GM21528 (cell line): Measurements from ENCODE around the gene TRIOBP.
A peak's percentile ranks its signal among the peaks of the same experiment; 100 is the strongest.

Experiments used
- ATAC-seq: cut with Tn5 transposase; IDR thresholded peaks from one replicate; pipeline ENCODE4 v1.9.1; 2021; ENCODE audit warnings: mild to moderate bottlenecking, moderate library complexity; ENCODE audit not compliant: unreplicated experiment, low FRiP score

Gene TRIOBP

DNA sequence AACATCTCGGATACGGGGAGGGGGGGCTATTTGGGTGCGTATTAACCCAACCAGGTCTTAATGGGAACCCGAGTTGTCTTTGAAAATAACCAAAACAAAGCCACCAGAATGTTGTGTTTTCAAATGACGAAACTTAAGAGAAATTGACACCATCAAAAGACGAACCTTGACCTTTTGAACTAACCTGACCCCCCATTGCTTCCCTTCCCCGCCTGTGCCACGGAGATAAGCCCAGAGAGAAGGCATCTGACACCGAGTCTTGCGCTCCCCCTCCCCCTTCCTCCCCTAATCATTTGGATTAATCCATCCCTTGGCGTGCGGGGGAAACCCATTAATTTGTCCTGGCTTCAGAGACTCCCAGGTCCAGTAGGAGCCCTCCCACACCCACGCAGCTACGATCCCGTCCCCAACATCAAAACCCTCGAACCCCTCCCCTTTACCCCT lies 106.4 kb downstream of the TRIOBP start:
- no peak for ATAC-seq

GRCh38 chr22:37803639-37804351 lies 106.9 kb downstream of the TRIOBP start:
- ATAC-seq, result no peak

DNA sequence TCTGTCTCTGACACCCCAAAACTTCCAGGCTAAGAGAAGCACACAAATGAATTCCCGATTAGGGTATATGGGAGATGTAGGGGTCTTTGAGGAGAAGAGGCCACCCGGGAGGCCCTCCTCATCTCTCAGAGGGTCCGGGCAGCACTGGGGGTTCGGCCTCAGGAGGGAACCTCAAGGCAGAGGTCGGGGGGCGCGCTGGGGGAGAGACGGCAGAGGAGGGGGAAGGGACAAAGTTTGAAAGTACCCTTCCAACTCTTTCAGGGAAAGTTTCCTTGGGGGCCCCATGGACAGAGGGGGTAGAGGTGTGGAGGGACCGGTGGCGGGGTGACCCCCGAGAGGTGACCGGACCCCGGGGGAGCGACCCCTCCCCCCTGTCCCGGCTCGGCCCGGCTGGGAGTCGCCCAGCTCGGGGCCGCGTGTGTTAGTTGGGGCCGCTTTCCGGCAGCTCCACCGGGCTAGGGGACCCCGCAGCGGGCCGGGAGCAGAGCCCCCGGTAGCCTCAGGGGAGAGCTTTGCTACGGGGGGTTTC lies 107.6 kb downstream of the TRIOBP start:
- no peak for ATAC-seq

- ATAC-seq, result no peak
These were observed 108.3 kb downstream of the TRIOBP start for GRCh38 chr22:37804881-37805809.

DNA sequence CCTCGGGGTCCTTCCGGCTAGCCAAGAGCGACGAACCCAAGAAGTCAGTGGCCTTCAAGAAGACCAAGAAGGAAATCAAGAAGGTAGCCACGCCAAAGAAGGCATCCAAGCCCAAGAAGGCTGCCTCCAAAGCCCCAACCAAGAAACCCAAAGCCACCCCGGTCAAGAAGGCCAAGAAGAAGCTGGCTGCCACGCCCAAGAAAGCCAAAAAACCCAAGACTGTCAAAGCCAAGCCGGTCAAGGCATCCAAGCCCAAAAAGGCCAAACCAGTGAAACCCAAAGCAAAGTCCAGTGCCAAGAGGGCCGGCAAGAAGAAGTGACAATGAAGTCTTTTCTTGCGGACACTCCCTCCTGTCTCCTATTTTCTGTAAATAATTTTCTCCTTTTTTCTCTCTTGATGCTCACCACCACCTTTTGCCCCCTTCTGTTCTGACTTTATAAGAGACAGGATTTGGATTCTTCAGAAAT lies 109.0 kb downstream of the TRIOBP start:
- ATAC-seq, result no peak

- no peak for ATAC-seq
These were observed 109.8 kb downstream of the TRIOBP start for GRCh38 chr22:37806409-37807333.

- peak; percentile 67 for ATAC-seq
These were observed 110.8 kb downstream of the TRIOBP start, which contains the start of gene GCAT for GRCh38 chr22:37807410-37808293. GCAT (plus strand) TSS chr22:37807934; CDS start chr22:37807968, 34 bp downstream.

- no peak for ATAC-seq
These were observed 111.4 kb downstream of the TRIOBP start for GRCh38 chr22:37808294-37808657.

DNA sequence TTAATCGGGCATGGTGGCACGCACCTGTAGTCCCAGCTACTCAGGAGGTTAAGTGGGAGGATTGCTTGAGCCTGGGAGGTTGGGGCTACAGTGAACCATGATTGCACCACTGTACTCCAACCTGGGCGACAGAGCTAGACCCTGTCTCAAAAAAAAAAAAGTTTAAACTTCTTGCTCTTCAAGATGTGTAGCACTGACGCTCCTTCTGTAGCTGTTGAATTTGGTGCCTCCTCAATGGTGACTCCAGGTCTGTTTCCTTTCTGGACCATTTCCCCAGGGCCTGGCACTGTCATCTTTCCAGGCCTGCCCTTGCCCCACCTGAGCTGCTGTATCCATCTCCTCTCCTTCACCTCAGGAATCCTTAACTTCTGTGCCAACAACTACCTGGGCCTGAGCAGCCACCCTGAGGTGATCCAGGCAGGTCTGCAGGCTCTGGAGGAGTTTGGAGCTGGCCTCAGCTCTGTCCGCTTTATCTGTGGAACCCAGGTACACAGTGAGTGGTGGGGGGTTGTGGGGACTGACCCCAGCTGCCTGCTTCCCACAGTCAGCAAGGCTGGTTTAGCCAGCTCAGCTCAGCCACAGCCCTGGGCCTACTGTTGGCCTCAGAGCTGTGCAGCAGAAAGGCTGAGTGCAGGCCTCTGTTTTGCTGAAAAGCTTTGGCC lies 113.0 kb downstream of the TRIOBP start:
- no peak for ATAC-seq

- ATAC-seq, result no peak
These were observed 115.0 kb downstream of the TRIOBP start for GRCh38 chr22:37811867-37812266.

DNA sequence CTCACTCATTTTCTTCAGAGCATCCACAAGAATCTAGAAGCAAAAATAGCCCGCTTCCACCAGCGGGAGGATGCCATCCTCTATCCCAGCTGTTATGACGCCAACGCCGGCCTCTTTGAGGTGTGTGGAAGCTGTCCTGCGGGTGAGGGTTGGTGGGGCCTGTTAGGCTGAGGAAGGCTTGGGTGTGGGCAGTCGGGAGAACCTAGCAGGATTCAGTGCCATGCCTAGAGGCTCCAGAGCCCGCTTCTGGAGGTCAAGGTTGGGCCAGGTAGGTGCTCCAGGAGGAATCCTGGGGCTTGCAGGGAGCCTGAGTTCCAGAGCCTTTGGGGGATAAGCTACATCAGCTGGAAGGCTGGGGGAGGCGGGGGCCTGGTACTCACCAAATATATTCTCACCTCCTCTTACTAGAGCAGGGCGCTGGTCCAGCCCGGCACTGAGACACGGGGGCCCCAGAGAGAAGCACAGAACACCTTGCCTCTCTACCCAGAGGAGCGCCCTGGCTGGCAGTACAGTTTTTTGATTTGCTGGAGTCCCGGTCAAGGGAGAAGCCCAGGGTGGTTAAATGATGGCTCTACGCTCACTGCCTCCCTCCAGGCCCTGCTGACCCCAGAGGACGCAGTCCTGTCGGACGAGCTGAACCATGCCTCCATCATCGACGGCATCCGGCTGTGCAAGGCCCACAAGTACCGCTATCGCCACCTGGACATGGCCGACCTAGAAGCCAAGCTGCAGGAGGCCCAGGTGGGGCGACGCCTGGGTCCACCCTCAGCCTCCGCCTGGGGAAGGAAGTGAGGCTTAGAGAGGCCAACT lies 116.2 kb downstream of the TRIOBP start:
- ATAC-seq, result no peak

- ATAC-seq, result no peak
These were observed 118.7 kb downstream of the TRIOBP start for GRCh38 chr22:37815593-37815992.

DNA sequence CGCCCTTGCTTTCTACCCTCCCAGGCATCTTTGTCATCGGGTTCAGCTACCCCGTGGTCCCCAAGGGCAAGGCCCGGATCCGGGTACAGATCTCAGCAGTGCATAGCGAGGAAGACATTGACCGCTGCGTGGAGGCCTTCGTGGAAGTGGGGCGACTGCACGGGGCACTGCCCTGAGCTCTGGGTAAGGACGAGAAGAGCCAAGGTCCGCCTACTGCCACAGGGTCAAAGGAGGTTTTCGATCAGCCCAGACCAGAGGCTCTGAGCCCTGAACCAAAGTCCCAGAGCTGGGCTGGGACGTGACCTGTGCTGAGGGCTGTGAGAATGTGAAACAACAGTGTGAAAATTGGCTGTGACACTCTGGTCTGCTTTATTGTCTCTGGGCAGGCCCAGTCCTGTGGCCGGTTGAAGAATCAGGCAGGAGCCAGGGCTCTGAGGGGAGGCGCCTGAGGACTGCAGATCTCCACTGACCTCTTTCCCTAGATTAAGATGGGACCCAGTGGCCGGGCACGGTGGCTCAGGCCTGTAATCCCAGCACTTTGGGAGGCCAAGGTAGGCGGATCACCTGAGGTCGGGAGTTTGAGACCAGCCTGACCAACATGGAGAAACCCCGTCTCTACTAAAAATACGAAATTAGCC lies 119.8 kb downstream of the TRIOBP start:
- ATAC-seq, result no peak

GRCh38 chr22:37817705-37818408 lies 121.0 kb downstream of the TRIOBP start:
- ATAC-seq, result no peak

DNA sequence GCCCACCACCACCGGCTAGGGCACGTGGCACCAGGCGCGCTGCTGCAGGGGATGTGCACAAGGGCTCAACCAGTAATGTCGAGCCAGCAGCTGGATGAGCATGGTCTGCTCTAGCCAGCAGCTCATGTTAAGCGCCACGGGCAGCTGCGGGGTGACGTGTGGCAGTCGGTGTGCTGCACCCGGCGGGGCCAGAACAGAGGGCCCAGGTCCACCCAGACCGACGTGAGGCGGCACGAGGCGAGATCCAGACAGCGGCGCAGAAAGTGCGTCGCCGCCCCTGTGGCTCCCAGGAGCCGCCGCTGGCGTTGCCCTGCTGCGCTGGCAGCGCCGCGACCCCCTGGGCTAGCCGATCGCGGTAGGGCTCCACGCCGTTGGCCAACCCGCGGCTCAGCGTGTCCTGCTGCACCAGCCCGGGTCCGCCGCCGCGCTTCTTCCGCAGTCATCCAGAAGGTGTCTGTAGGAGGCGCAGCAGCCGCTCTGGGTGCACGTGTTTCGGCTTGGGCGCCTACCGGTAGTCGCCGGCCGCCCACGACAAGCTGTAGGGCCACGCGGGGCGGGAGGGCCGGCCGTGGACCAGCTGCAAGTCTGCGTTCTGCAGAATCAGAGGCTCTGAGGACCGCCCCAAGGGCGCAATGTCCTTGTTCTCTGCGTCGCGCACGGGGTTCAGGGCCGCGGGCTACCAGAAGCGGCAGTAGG lies 121.7 kb downstream of the TRIOBP start:
- ATAC-seq, result no peak

DNA sequence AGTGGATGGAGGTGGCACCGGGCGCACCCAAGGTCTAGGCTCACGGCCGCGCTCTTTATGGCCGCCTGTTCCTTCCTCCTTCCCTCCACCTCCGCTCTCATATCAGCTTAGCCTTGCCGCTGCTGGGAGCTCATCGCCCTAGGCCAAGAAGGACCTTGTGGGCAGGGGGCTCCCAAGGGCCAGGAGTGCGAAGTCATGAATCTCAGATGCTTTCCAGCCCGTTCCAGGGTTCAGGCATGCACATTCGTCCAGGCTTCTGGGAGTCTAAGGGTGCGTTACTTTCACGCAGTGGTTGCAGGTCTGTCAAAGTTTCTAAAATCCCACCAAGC lies 122.2 kb downstream of the TRIOBP start:
- no peak for ATAC-seq
